Measurements from ENCODE around the gene SPANXC.
"Not testable (repeated sequence)": the region's sequence is repeated elsewhere in the genome, so short reads cannot be mapped to it uniquely, and the experiment has no call there.

SPANXC gene

GRCh38 chrX:141242417-141242816, at the start of gene SPANXC:
Gene SPANXC, minus strand, starts transcription at chrX:141242517. Its CDS starts 60 bp downstream, at chrX:141242457.
- not testable (repeated sequence) for H3K27ac ChIP-seq (ENCODE audit: low read length); H3K4me1 ChIP-seq (ENCODE audit: control insufficient read depth in 1 of 2, insufficient read depth in 2 of 2, low read length in 2 of 2); H3K4me3 ChIP-seq (ENCODE audit: low read depth in 1 of 2, low read length in 2 of 2)

GRCh38 chrX:141279476-141279875, 37.2 kb upstream of the SPANXC start:
- H3K27me3 ChIP-seq (ENCODE audit: low read depth, low read length): no peaks in the 10 kb centered on the region
- H3K36me3 ChIP-seq (ENCODE audit: control insufficient read depth in 1 of 2, insufficient read depth in 2 of 2, low read length in 2 of 2): no peaks in the 10 kb centered on the region
- H3K27ac ChIP-seq (ENCODE audit: low read length): no peak overlapping the region
- H3K4me1 ChIP-seq (ENCODE audit: control insufficient read depth in 1 of 2, insufficient read depth in 2 of 2, low read length in 2 of 2): no peaks in the 10 kb centered on the region
- H3K4me3 ChIP-seq (ENCODE audit: low read depth in 1 of 2, low read length in 2 of 2): no peak overlapping the region
- H3K9me3 ChIP-seq (ENCODE audit: control insufficient read depth in 1 of 2, low read length in 2 of 2): no peaks in the 10 kb centered on the region

More at GRCh38 chrX:141242417-141242816, at the start of gene SPANXC:
- not testable (repeated sequence) for H3K27me3 ChIP-seq (ENCODE audit: low read depth, low read length); H3K36me3 ChIP-seq (ENCODE audit: control insufficient read depth in 1 of 2, insufficient read depth in 2 of 2, low read length in 2 of 2); H3K9me3 ChIP-seq (ENCODE audit: control insufficient read depth in 1 of 2, low read length in 2 of 2)

- H3K4me3 ChIP-seq (ENCODE audit: low read depth in 1 of 2, low read length in 2 of 2): no peak overlapping the region
- no peaks in the 10 kb centered on the region for H3K27me3 ChIP-seq (ENCODE audit: low read depth, low read length)
- H3K27ac ChIP-seq (ENCODE audit: low read length): no peak overlapping the region
- H3K4me1 ChIP-seq (ENCODE audit: control insufficient read depth in 1 of 2, insufficient read depth in 2 of 2, low read length in 2 of 2): no peaks in the 10 kb centered on the region
- H3K36me3 ChIP-seq (ENCODE audit: control insufficient read depth in 1 of 2, insufficient read depth in 2 of 2, low read length in 2 of 2): no peaks in the 10 kb centered on the region
- H3K9me3 ChIP-seq (ENCODE audit: control insufficient read depth in 1 of 2, low read length in 2 of 2): no peaks in the 10 kb centered on the region
Measured at GRCh38 chrX:141278306-141278705, 36.0 kb upstream of the SPANXC start.

GRCh38 chrX:141258080-141258479, 15.8 kb upstream of the SPANXC start:
- Histone ChIP-seq H3K27me3 (ENCODE audit: low read depth, low read length) (no peaks in the 10 kb centered on the region), H3K4me1 (ENCODE audit: control insufficient read depth in 1 of 2, insufficient read depth in 2 of 2, low read length in 2 of 2) (no peaks in the 10 kb centered on the region), H3K4me3 (ENCODE audit: low read depth in 1 of 2, low read length in 2 of 2) (no peak overlapping the region), H3K9me3 (ENCODE audit: control insufficient read depth in 1 of 2, low read length in 2 of 2) (no peaks in the 10 kb centered on the region), H3K36me3 (ENCODE audit: control insufficient read depth in 1 of 2, insufficient read depth in 2 of 2, low read length in 2 of 2) (no peaks in the 10 kb centered on the region), H3K27ac (ENCODE audit: low read length) (no peak overlapping the region)

GRCh38 chrX:141221611-141222010, 20.7 kb downstream of the SPANXC start:
- no peak overlapping the region for H3K4me3 ChIP-seq (ENCODE audit: low read depth in 1 of 2, low read length in 2 of 2)
- no peaks in the 10 kb centered on the region for H3K4me1 ChIP-seq (ENCODE audit: control insufficient read depth in 1 of 2, insufficient read depth in 2 of 2, low read length in 2 of 2)
- no peak overlapping the region for H3K27ac ChIP-seq (ENCODE audit: low read length)
- H3K9me3 ChIP-seq (ENCODE audit: control insufficient read depth in 1 of 2, low read length in 2 of 2): no peaks in the 10 kb centered on the region
- H3K27me3 ChIP-seq (ENCODE audit: low read depth, low read length): no peaks in the 10 kb centered on the region
- no peaks in the 10 kb centered on the region for H3K36me3 ChIP-seq (ENCODE audit: control insufficient read depth in 1 of 2, insufficient read depth in 2 of 2, low read length in 2 of 2)

- Histone ChIP-seq H3K27me3 (ENCODE audit: low read depth, low read length) (no peaks in the 10 kb centered on the region), H3K27ac (ENCODE audit: low read length) (no peak overlapping the region), H3K36me3 (ENCODE audit: control insufficient read depth in 1 of 2, insufficient read depth in 2 of 2, low read length in 2 of 2) (no peaks in the 10 kb centered on the region), H3K9me3 (ENCODE audit: control insufficient read depth in 1 of 2, low read length in 2 of 2) (no peaks in the 10 kb centered on the region), H3K4me1 (ENCODE audit: control insufficient read depth in 1 of 2, insufficient read depth in 2 of 2, low read length in 2 of 2) (no peaks in the 10 kb centered on the region), H3K4me3 (ENCODE audit: low read depth in 1 of 2, low read length in 2 of 2) (no peak overlapping the region)
Measured at GRCh38 chrX:141220342-141221008, 21.8 kb downstream of the SPANXC start.

- Histone ChIP-seq H3K4me3 (ENCODE audit: low read depth in 1 of 2, low read length in 2 of 2) (no peak overlapping the region), H3K36me3 (ENCODE audit: control insufficient read depth in 1 of 2, insufficient read depth in 2 of 2, low read length in 2 of 2) (no peaks in the 10 kb centered on the region), H3K27me3 (ENCODE audit: low read depth, low read length) (no peaks in the 10 kb centered on the region), H3K9me3 (ENCODE audit: control insufficient read depth in 1 of 2, low read length in 2 of 2) (no peaks in the 10 kb centered on the region), H3K4me1 (ENCODE audit: control insufficient read depth in 1 of 2, insufficient read depth in 2 of 2, low read length in 2 of 2) (no peaks in the 10 kb centered on the region), H3K27ac (ENCODE audit: low read length) (no peak overlapping the region)
Measured at GRCh38 chrX:141214196-141214595, 28.1 kb downstream of the SPANXC start.

- Histone ChIP-seq H3K36me3 (ENCODE audit: control insufficient read depth in 1 of 2, insufficient read depth in 2 of 2, low read length in 2 of 2) (no peaks in the 10 kb centered on the region), H3K27ac (ENCODE audit: low read length) (no peak overlapping the region), H3K4me3 (ENCODE audit: low read depth in 1 of 2, low read length in 2 of 2) (no peak overlapping the region), H3K27me3 (ENCODE audit: low read depth, low read length) (no peaks in the 10 kb centered on the region), H3K9me3 (ENCODE audit: control insufficient read depth in 1 of 2, low read length in 2 of 2) (no peaks in the 10 kb centered on the region), H3K4me1 (ENCODE audit: control insufficient read depth in 1 of 2, insufficient read depth in 2 of 2, low read length in 2 of 2) (no peaks in the 10 kb centered on the region)
Measured at GRCh38 chrX:141201962-141202361, 40.4 kb downstream of the SPANXC start.

All from muscle layer of duodenum (tissue), 2 donors.